AG09319 (cell line): Measurements from ENCODE around the gene LAP3.

Experiments used
- DNase-seq: peaks from one replicate; pipeline ENCODE4 v3.0.0-alpha.2; 2010; ENCODE audit warnings: low read depth; ENCODE audit errors: extremely low read depth
- TF ChIP-seq, protein P1 (sequence below): IDR thresholded peaks from 2 replicates; pipeline ENCODE4 v1.5.1; 2011; ENCODE audit warnings: low read depth, mild to moderate bottlenecking, inconsistent platforms, low read length, moderate library complexity

The LAP3 gene

DNA sequence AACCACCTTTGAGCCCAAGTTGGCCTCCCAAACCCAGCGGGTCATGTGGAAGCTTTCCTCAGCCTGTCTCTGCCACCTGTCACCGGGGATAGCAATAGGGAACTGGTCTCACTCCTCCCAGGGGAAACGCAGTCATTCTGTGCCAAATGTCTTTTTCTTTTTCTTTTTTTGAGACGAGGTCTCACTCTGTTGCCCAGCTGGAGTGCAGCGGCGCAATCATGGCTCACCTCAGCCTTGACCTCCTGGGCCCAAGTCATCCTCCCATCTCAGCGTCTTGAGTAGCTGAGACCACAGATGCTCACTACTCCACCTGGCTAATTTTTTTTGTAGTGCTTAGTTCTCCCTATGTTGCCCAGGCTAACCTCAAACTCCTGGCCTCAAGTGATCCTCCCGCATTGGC, 77.7 kb downstream of the LAP3 start:
- TF ChIP-seq, protein P1, sequence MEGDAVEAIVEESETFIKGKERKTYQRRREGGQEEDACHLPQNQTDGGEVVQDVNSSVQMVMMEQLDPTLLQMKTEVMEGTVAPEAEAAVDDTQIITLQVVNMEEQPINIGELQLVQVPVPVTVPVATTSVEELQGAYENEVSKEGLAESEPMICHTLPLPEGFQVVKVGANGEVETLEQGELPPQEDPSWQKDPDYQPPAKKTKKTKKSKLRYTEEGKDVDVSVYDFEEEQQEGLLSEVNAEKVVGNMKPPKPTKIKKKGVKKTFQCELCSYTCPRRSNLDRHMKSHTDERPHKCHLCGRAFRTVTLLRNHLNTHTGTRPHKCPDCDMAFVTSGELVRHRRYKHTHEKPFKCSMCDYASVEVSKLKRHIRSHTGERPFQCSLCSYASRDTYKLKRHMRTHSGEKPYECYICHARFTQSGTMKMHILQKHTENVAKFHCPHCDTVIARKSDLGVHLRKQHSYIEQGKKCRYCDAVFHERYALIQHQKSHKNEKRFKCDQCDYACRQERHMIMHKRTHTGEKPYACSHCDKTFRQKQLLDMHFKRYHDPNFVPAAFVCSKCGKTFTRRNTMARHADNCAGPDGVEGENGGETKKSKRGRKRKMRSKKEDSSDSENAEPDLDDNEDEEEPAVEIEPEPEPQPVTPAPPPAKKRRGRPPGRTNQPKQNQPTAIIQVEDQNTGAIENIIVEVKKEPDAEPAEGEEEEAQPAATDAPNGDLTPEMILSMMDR = no peak
- no peak for DNase-seq

DNA sequence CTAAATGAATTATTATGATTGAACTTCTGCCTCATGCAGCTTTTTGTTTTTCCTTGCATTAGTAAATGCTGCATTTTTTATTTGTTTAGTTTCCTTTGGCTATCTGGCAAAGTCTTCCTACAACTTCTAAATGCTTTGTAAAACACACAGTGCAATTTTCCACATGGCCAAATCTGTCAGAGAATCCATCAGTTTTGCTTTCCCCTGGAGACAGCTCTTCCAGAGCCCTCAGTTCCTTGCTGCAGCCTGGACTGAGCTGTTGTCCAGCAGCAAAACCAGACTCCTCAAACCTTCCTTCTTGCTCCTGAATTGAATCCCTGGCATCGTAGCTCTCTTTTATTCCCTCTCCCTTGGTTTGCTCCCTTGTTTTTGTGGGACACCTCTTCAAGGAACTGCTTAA, 80.1 kb downstream of the LAP3 start:
- TF ChIP-seq, protein P1 = no peak
- DNase-seq = no peak
